Gastrocnemius medialis (tissue), 4 donors: ENCODE measurements around the gene NMT2. TPM values are rescaled to one million over a fixed set of nuclear protein-coding genes. Genes with fewer than 3 reads are reported as not detected.
A peak's percentile ranks its signal among the peaks of the same experiment; 100 is the strongest.

ENCODE experiments used
- ATAC-seq, 2 donors: fragments of 150-250 bp; one replicate each; pipeline ENCODE4 v1.9.1; 2016
- DNase-seq, 2 donors: peaks; one replicate each; pipeline ENCODE4 v3.0.0-alpha.2; 2019
- H3K27ac ChIP-seq, 4 donors: fragments of 200-600 bp; sonication (generic); 1 replicate in 1 of 4; 2 replicates in 3 of 4; pipeline ENCODE4 v1.5.1; 2016 to 2018; ENCODE audit warnings: mild to moderate bottlenecking in 2 of 4, moderate library complexity in 1 of 4
- H3K27me3 ChIP-seq, 3 donors: fragments of 200-600 bp; sonication (generic) in 2 of 3; 1 replicate in 1 of 3; 2 replicates in 2 of 3; pipeline versions ENCODE4 v1.5.1 to v1.6.0; 2016 to 2019; ENCODE audit warnings: mild to moderate bottlenecking in 1 of 3, moderate library complexity in 1 of 3
- H3K36me3 ChIP-seq, 2 donors: fragments of 200-600 bp; sonication (generic) in 1 of 2; one replicate each; pipeline ENCODE4 v1.5.1; 2017 to 2018
- H3K4me1 ChIP-seq, 2 donors: fragments of 200-600 bp; sonication (generic) in 1 of 2; one replicate each; pipeline ENCODE4 v1.5.1; 2016 to 2017; ENCODE audit warnings: mild to moderate bottlenecking in 2 of 2
- H3K4me3 ChIP-seq, 4 donors: fragments of 200-600 bp; sonication (generic) in 3 of 4; 1 replicate in 1 of 4; 2 replicates in 3 of 4; pipeline ENCODE4 v1.5.1; 2016 to 2019; ENCODE audit warnings: mild to moderate bottlenecking in 2 of 4
- H3K9me3 ChIP-seq, 3 donors: fragments of 200-600 bp; sonication (generic) in 2 of 3; 1 replicate in 1 of 3; 2 replicates in 2 of 3; pipeline ENCODE4 v1.5.1; 2016 to 2019
- CTCF ChIP-seq, 5 experiments: fragments of 450-650 bp in 3 of 5; fragments of 200-600 bp in 2 of 5; sonication (generic) in 2 of 5; IDR thresholded peaks in 4 of 5; conservative IDR thresholded peaks in 1 of 5; 1 replicate in 4 of 5; 2 replicates in 1 of 5; pipeline ENCODE4 v1.5.1; 2016 to 2019; ENCODE audit warnings: antibody characterized with exemption in 5 of 5, mild to moderate bottlenecking in 3 of 5, moderate library complexity in 3 of 5
- POLR2A ChIP-seq, 2 donors: fragments of 450-650 bp; IDR thresholded peaks; one replicate each; pipeline ENCODE4 v1.6.1; 2017; ENCODE audit warnings: antibody characterized with exemption in 2 of 2, mild to moderate bottlenecking in 2 of 2, moderate library complexity in 2 of 2
- in situ Hi-C, 4 donors: fragments of 200-750 bp; cut with MboI; loops; one replicate each; pipeline versions ENCODE4 v1.15.0 to v1.8.0; 2017; ENCODE audit warnings: low sequenced_read_pairs in 4 of 4
- intact Hi-C: fragments of 100-400 bp; cut with DNase I; formaldehyde crosslinking; loops from one replicate; pipeline ENCODE4 v1.15.1; 2023; ENCODE audit warnings: low total_unique reads
- total RNA-seq, 4 donors: library from RNA; depleted of rRNA; stranded (reverse); fragments of >200 nt; gene quantifications; one replicate each; pipeline versions ENCODE4 v1.1.0 to v1.2.3, GENCODE V29; 2016

Gene NMT2
- total RNA-seq, 4 donors from 2014 or later, result 6.0 to 10.3 (median 8.2) TPM

- TF ChIP-seq POLR2A (IDR thresholded peaks at IDR 0.05) (no peak), CTCF (IDR thresholded peaks at IDR 0.05 in 4 of 5, conservative IDR thresholded peaks at IDR 0.05 in 1 of 5) (peak; percentile 69 to 88 (median 79))
- Histone ChIP-seq H3K36me3 (peaks cover 4 to 68% of the 10 kb centered on the region in 2 donors), H3K9me3 (no peaks in the 10 kb centered on the region), H3K4me3 (no peak overlapping the region), H3K27me3 (no peaks in the 10 kb centered on the region), H3K4me1 (peaks cover 0 to 4% of the 10 kb centered on the region in 2 donors), H3K27ac (no peak overlapping the region)
- in situ Hi-C loops (loop anchor here in 3 of 4 donors (10.0 kb wide), 1 partner anchor 152 kb away; the partner anchor contains the start of genes DCLRE1C (in 3 of the 3) and MEIG1 (in 3 of the 3)), intact Hi-C loops (no loop called here)
- ATAC-seq, result peak; percentile 76 to 91
- peak in 1 of 2 donors; percentile 38 for DNase-seq
Measured at GRCh38 chr10:15106352-15107013, 62.0 kb downstream of the NMT2 start.

DNA sequence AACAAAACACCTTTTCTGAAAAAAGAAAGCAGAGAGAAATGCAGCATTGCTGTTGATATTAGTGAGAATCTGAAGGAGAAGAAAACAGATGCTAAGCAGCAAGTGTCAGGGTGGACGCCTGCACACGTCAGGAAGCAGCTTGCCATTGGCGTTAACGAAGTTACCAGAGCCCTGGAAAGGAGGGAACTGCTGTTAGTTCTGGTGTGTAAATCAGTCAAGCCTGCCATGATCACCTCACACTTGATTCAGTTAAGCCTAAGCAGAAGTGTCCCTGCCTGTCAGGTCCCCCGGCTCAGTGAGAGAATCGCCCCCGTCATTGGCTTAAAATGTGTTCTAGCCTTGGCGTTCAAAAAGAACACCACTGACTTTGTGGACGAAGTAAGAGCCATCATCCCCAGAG, 65.0 kb downstream of the NMT2 start:
- Histone ChIP-seq H3K9me3 (no peaks in the 10 kb centered on the region), H3K36me3 (peaks cover 0 to 49% of the 10 kb centered on the region in 2 donors), H3K4me3 (no peak overlapping the region), H3K27me3 (no peaks in the 10 kb centered on the region), H3K27ac (no peak overlapping the region), H3K4me1 (peaks cover 9 to 12% of the 10 kb centered on the region in 2 donors)
- in situ Hi-C loops (loop anchor here in 3 of 4 donors (10.0 kb wide), 1 partner anchor 149 kb away; the partner anchor contains the start of genes DCLRE1C (in 3 of the 3) and MEIG1 (in 3 of the 3)), intact Hi-C loops (no loop called here)
- DNase-seq (no peak), ATAC-seq (no peak)
- TF ChIP-seq CTCF (IDR thresholded peaks at IDR 0.05 in 4 of 5, conservative IDR thresholded peaks at IDR 0.05 in 1 of 5), result no peak
- TF ChIP-seq POLR2A (IDR thresholded peaks at IDR 0.05), result no peak

DNA sequence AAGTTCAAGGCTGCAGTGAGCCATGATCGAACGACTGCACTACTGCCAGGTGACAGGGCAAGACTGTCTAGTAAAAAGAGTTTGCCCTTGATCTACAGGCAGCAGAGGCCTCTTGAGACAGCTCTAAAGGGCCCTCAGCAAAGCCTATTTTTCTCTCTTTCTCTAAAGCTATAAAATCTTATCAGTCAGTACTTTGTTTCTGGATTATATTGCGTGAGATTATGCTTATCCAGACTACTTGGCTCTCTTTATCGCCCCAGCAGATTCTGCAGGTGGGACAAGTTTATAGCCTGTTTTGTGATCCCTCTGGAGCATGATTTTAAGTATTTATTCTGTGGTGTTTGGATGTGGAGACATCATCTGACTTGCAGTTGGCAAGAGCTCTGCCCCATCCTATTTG, 68.6 kb downstream of the NMT2 start:
- H3K4me3 ChIP-seq, result no peak overlapping the region
- no peaks in the 10 kb centered on the region for H3K9me3 ChIP-seq
- H3K27ac ChIP-seq, result no peak overlapping the region
- no peak for ATAC-seq
- H3K36me3 ChIP-seq, result peaks cover 0 to 29% of the 10 kb centered on the region in 2 donors
- no peak for DNase-seq
- no peaks in the 10 kb centered on the region for H3K27me3 ChIP-seq
- TF ChIP-seq POLR2A (IDR thresholded peaks at IDR 0.05), result no peak
- no peak for TF ChIP-seq CTCF (IDR thresholded peaks at IDR 0.05 in 4 of 5, conservative IDR thresholded peaks at IDR 0.05 in 1 of 5)
- in situ Hi-C loops (loop anchor here in 3 of 4 donors (10.0 to 25.0 kb wide), 3 partner anchors 145 to 263 kb away; partner anchors contain the start of genes DCLRE1C (in 3 of the 3), MEIG1 (in 3 of the 3), CDNF (in 1 of the 3) and HSPA14 (in 1 of the 3)), intact Hi-C loops (loop anchor here (5.0 kb wide), 2 partner anchors 223 to 263 kb away; partner anchors contain the start of genes CDNF, HSPA14, MSANTD7 and SUV39H2)
- H3K4me1 ChIP-seq, result peaks cover 18 to 20% of the 10 kb centered on the region in 2 donors

DNA sequence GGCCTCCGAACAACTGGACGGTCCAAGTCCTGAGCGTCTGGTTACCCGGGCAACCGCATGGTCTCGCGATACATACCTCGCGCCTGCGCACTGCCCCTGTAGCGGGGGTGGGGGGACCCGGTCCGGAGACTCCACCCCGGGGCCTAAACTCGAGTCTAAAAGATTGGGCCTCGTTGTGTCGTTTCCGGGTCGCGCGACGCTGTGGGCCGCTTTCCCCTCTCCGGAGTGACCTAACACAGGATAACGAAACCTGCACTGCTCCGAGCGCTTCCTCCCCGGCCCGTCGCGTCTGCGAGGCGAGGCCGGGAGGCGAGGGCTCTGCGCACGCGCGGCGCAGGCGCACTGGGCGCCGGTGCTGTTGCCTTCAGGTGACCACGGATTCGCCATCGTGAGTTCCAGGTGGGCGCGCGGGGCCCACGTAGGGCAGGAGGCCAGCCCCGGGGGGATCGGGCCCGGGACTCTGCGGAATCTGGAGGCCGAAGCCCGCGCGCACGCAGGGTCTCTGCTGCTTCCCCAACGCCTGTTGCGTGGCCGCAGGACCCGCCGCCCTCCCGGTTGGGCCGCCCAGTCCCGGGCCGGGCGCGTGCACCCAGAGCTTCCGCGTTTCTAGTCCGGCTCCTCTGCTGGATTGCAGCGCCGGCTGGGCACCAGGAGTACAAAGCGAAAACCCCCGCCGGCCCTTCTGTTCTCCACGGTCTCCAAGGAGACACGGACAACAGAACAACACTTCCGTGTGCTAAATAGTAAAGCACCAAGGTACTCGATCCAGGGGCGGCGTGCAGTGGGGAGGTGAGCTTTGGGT, 71.3 kb downstream of the NMT2 start, which contains the start of gene RPP38:
TSS of gene RPP38 (plus strand) at position 345 of the 802 bp plus-strand sequence. CDS start 5,960 bp downstream, outside the sequence.
- intact Hi-C loops (loop anchor here (1.0 to 5.0 kb wide), 5 partner anchors 72 to 492 kb away; partner anchors contain the start of genes CDNF, HSPA14, MEIG1 and MSANTD7), in situ Hi-C loops (loop anchor here in 2 of 4 donors (10.0 to 25.0 kb wide), 2 partner anchors 252 to 260 kb away; partner anchors contain the start of genes CDNF (in 1 of the 2), HSPA14 (in 1 of the 2) and MSANTD7 (in 1 of the 2))
- TF ChIP-seq CTCF (IDR thresholded peaks at IDR 0.05 in 4 of 5, conservative IDR thresholded peaks at IDR 0.05 in 1 of 5) (no peak), POLR2A (IDR thresholded peaks at IDR 0.05) (peak; percentile 70)
- H3K4me3 ChIP-seq, result peak within 1 kb of the TSS; percentile 74 to 92 (median 84)
- peak within 1 kb of the TSS; percentile 88 to 98 (median 93) for H3K27ac ChIP-seq
- DNase-seq (peak; percentile 91 to 95), ATAC-seq (peak; percentile 98)
- H3K4me1 ChIP-seq, result peaks cover 18 to 20% of the 10 kb centered on the region in 2 donors
- H3K36me3 ChIP-seq, result peaks cover 0 to 2% of the 10 kb centered on the region in 2 donors
- H3K9me3 ChIP-seq, result no peaks in the 10 kb centered on the region
- no peaks in the 10 kb centered on the region for H3K27me3 ChIP-seq
